ENCODE measurements around the gene GALNT10.

Gene GALNT10

GRCh38 chr5:154418344-154418820 lies 227.8 kb downstream of the GALNT10 start:
- Histone ChIP-seq H3K4me3 (ENCODE audit: low read length in 2 of 2) (no peak overlapping the region), H3K27me3 (ENCODE audit: control insufficient read depth in 1 of 2, insufficient read depth in 2 of 2, low read length in 2 of 2) (no peaks in the 10 kb centered on the region), H3K36me3 (ENCODE audit: control insufficient read depth in 2 of 2, insufficient read depth in 2 of 2, low read length in 2 of 2) (peaks cover 11 to 15% of the 10 kb centered on the region in 2 donors), H3K9ac (ENCODE audit: low read length in 2 of 2) (no peak overlapping the region), H3K27ac (ENCODE audit: low read length) (no peak overlapping the region), H3K9me3 (ENCODE audit: control insufficient read depth in 2 of 2, low read length in 2 of 2) (no peaks in the 10 kb centered on the region), H3K4me1 (ENCODE audit: control insufficient read depth, insufficient read depth, low read length) (no peaks in the 10 kb centered on the region)

- Histone ChIP-seq H3K9ac (ENCODE audit: low read length in 2 of 2) (no peak overlapping the region), H3K9me3 (ENCODE audit: control insufficient read depth in 2 of 2, low read length in 2 of 2) (no peaks in the 10 kb centered on the region), H3K36me3 (ENCODE audit: control insufficient read depth in 2 of 2, insufficient read depth in 2 of 2, low read length in 2 of 2) (peaks cover 11% of the 10 kb centered on the region in 2 donors)
Observed at GRCh38 chr5:154419236-154419635, 228.7 kb downstream of the GALNT10 start.

GRCh38 chr5:154421868-154422267 lies 231.3 kb downstream of the GALNT10 start:
- H3K27me3 ChIP-seq (ENCODE audit: control insufficient read depth in 1 of 2, insufficient read depth in 2 of 2, low read length in 2 of 2), result no peaks in the 10 kb centered on the region
- no peak overlapping the region for H3K9ac ChIP-seq (ENCODE audit: low read length in 2 of 2)
- no peak overlapping the region for H3K4me3 ChIP-seq (ENCODE audit: low read length in 2 of 2)
- H3K9me3 ChIP-seq (ENCODE audit: control insufficient read depth in 2 of 2, low read length in 2 of 2), result no peaks in the 10 kb centered on the region
- peaks cover 6% of the 10 kb centered on the region in 2 donors for H3K36me3 ChIP-seq (ENCODE audit: control insufficient read depth in 2 of 2, insufficient read depth in 2 of 2, low read length in 2 of 2)
- H3K27ac ChIP-seq (ENCODE audit: low read length), result no peak overlapping the region
- H3K4me1 ChIP-seq (ENCODE audit: control insufficient read depth, insufficient read depth, low read length), result no peaks in the 10 kb centered on the region

More at GRCh38 chr5:154419236-154419635, 228.7 kb downstream of the GALNT10 start:
- H3K27ac ChIP-seq (ENCODE audit: low read length), result no peak overlapping the region
- H3K4me1 ChIP-seq (ENCODE audit: control insufficient read depth, insufficient read depth, low read length), result no peaks in the 10 kb centered on the region
- H3K27me3 ChIP-seq (ENCODE audit: control insufficient read depth in 1 of 2, insufficient read depth in 2 of 2, low read length in 2 of 2), result no peaks in the 10 kb centered on the region
- no peak overlapping the region for H3K4me3 ChIP-seq (ENCODE audit: low read length in 2 of 2)

- H3K4me1 ChIP-seq (ENCODE audit: control insufficient read depth, insufficient read depth, low read length), result no peaks in the 10 kb centered on the region
- H3K9ac ChIP-seq (ENCODE audit: low read length in 2 of 2), result no peak overlapping the region
- H3K36me3 ChIP-seq (ENCODE audit: control insufficient read depth in 2 of 2, insufficient read depth in 2 of 2, low read length in 2 of 2), result peaks cover 2 to 6% of the 10 kb centered on the region in 2 donors
- H3K27ac ChIP-seq (ENCODE audit: low read length), result no peak overlapping the region
- H3K9me3 ChIP-seq (ENCODE audit: control insufficient read depth in 2 of 2, low read length in 2 of 2), result no peaks in the 10 kb centered on the region
- no peaks in the 10 kb centered on the region for H3K27me3 ChIP-seq (ENCODE audit: control insufficient read depth in 1 of 2, insufficient read depth in 2 of 2, low read length in 2 of 2)
- no peak overlapping the region for H3K4me3 ChIP-seq (ENCODE audit: low read length in 2 of 2)
Observed at GRCh38 chr5:154422298-154422697, 231.8 kb downstream of the GALNT10 start.

- no peaks in the 10 kb centered on the region for H3K36me3 ChIP-seq (ENCODE audit: control insufficient read depth in 2 of 2, insufficient read depth in 2 of 2, low read length in 2 of 2)
- H3K4me1 ChIP-seq (ENCODE audit: control insufficient read depth, insufficient read depth, low read length), result no peaks in the 10 kb centered on the region
- H3K9me3 ChIP-seq (ENCODE audit: control insufficient read depth in 2 of 2, low read length in 2 of 2), result no peaks in the 10 kb centered on the region
- no peak overlapping the region for H3K27ac ChIP-seq (ENCODE audit: low read length)
- no peak overlapping the region for H3K9ac ChIP-seq (ENCODE audit: low read length in 2 of 2)
- no peak overlapping the region for H3K4me3 ChIP-seq (ENCODE audit: low read length in 2 of 2)
- no peaks in the 10 kb centered on the region for H3K27me3 ChIP-seq (ENCODE audit: control insufficient read depth in 1 of 2, insufficient read depth in 2 of 2, low read length in 2 of 2)
Observed at GRCh38 chr5:154428208-154428607, 237.7 kb downstream of the GALNT10 start.

- Histone ChIP-seq H3K27me3 (ENCODE audit: control insufficient read depth in 1 of 2, insufficient read depth in 2 of 2, low read length in 2 of 2) (no peaks in the 10 kb centered on the region), H3K9ac (ENCODE audit: low read length in 2 of 2) (no peak overlapping the region), H3K36me3 (ENCODE audit: control insufficient read depth in 2 of 2, insufficient read depth in 2 of 2, low read length in 2 of 2) (no peaks in the 10 kb centered on the region), H3K4me1 (ENCODE audit: control insufficient read depth, insufficient read depth, low read length) (no peaks in the 10 kb centered on the region), H3K27ac (ENCODE audit: low read length) (no peak overlapping the region), H3K4me3 (ENCODE audit: low read length in 2 of 2) (no peak overlapping the region), H3K9me3 (ENCODE audit: control insufficient read depth in 2 of 2, low read length in 2 of 2) (no peaks in the 10 kb centered on the region)
Observed at GRCh38 chr5:154429341-154429740, 238.8 kb downstream of the GALNT10 start.

GRCh38 chr5:154430466-154430865 lies 239.9 kb downstream of the GALNT10 start:
- no peaks in the 10 kb centered on the region for H3K4me1 ChIP-seq (ENCODE audit: control insufficient read depth, insufficient read depth, low read length)
- H3K4me3 ChIP-seq (ENCODE audit: low read length in 2 of 2), result no peak overlapping the region
- H3K36me3 ChIP-seq (ENCODE audit: control insufficient read depth in 2 of 2, insufficient read depth in 2 of 2, low read length in 2 of 2), result no peaks in the 10 kb centered on the region
- no peaks in the 10 kb centered on the region for H3K27me3 ChIP-seq (ENCODE audit: control insufficient read depth in 1 of 2, insufficient read depth in 2 of 2, low read length in 2 of 2)
- no peaks in the 10 kb centered on the region for H3K9me3 ChIP-seq (ENCODE audit: control insufficient read depth in 2 of 2, low read length in 2 of 2)
- H3K27ac ChIP-seq (ENCODE audit: low read length), result no peak overlapping the region
- H3K9ac ChIP-seq (ENCODE audit: low read length in 2 of 2), result no peak overlapping the region

GRCh38 chr5:154430961-154431630 lies 240.6 kb downstream of the GALNT10 start:
- H3K9me3 ChIP-seq (ENCODE audit: control insufficient read depth in 2 of 2, low read length in 2 of 2), result no peaks in the 10 kb centered on the region
- no peak overlapping the region for H3K4me3 ChIP-seq (ENCODE audit: low read length in 2 of 2)
- no peaks in the 10 kb centered on the region for H3K27me3 ChIP-seq (ENCODE audit: control insufficient read depth in 1 of 2, insufficient read depth in 2 of 2, low read length in 2 of 2)
- H3K9ac ChIP-seq (ENCODE audit: low read length in 2 of 2), result no peak overlapping the region
- no peak overlapping the region for H3K27ac ChIP-seq (ENCODE audit: low read length)
- peaks cover 4 to 5% of the 10 kb centered on the region in 2 donors for H3K36me3 ChIP-seq (ENCODE audit: control insufficient read depth in 2 of 2, insufficient read depth in 2 of 2, low read length in 2 of 2)
- no peaks in the 10 kb centered on the region for H3K4me1 ChIP-seq (ENCODE audit: control insufficient read depth, insufficient read depth, low read length)

- Histone ChIP-seq H3K9me3 (ENCODE audit: control insufficient read depth in 2 of 2, low read length in 2 of 2) (no peaks in the 10 kb centered on the region), H3K27me3 (ENCODE audit: control insufficient read depth in 1 of 2, insufficient read depth in 2 of 2, low read length in 2 of 2) (no peaks in the 10 kb centered on the region)
Observed at GRCh38 chr5:154435226-154435625, 244.7 kb downstream of the GALNT10 start.

GRCh38 chr5:154437281-154437965 lies 246.9 kb downstream of the GALNT10 start:
- Histone ChIP-seq H3K27ac (ENCODE audit: low read length) (no peak overlapping the region), H3K4me3 (ENCODE audit: low read length in 2 of 2) (no peak overlapping the region), H3K9ac (ENCODE audit: low read length in 2 of 2) (no peak overlapping the region), H3K4me1 (ENCODE audit: control insufficient read depth, insufficient read depth, low read length) (no peaks in the 10 kb centered on the region), H3K9me3 (ENCODE audit: control insufficient read depth in 2 of 2, low read length in 2 of 2) (no peaks in the 10 kb centered on the region), H3K27me3 (ENCODE audit: control insufficient read depth in 1 of 2, insufficient read depth in 2 of 2, low read length in 2 of 2) (no peaks in the 10 kb centered on the region), H3K36me3 (ENCODE audit: control insufficient read depth in 2 of 2, insufficient read depth in 2 of 2, low read length in 2 of 2) (peaks cover 19 to 35% of the 10 kb centered on the region in 2 donors)

More at GRCh38 chr5:154435226-154435625, 244.7 kb downstream of the GALNT10 start:
- Histone ChIP-seq H3K9ac (ENCODE audit: low read length in 2 of 2) (no peak overlapping the region), H3K4me1 (ENCODE audit: control insufficient read depth, insufficient read depth, low read length) (no peaks in the 10 kb centered on the region), H3K4me3 (ENCODE audit: low read length in 2 of 2) (no peak overlapping the region), H3K27ac (ENCODE audit: low read length) (no peak overlapping the region), H3K36me3 (ENCODE audit: control insufficient read depth in 2 of 2, insufficient read depth in 2 of 2, low read length in 2 of 2) (peaks cover 11 to 19% of the 10 kb centered on the region in 2 donors)

- no peaks in the 10 kb centered on the region for H3K9me3 ChIP-seq (ENCODE audit: control insufficient read depth in 2 of 2, low read length in 2 of 2)
- no peak overlapping the region for H3K9ac ChIP-seq (ENCODE audit: low read length in 2 of 2)
- H3K27ac ChIP-seq (ENCODE audit: low read length), result no peak overlapping the region
- H3K4me3 ChIP-seq (ENCODE audit: low read length in 2 of 2), result no peak overlapping the region
- peaks cover 19 to 36% of the 10 kb centered on the region in 2 donors for H3K36me3 ChIP-seq (ENCODE audit: control insufficient read depth in 2 of 2, insufficient read depth in 2 of 2, low read length in 2 of 2)
- H3K27me3 ChIP-seq (ENCODE audit: control insufficient read depth in 1 of 2, insufficient read depth in 2 of 2, low read length in 2 of 2), result no peaks in the 10 kb centered on the region
- H3K4me1 ChIP-seq (ENCODE audit: control insufficient read depth, insufficient read depth, low read length), result peaks cover 8% of the 10 kb centered on the region
Observed at GRCh38 chr5:154440540-154440939, 250.0 kb downstream of the GALNT10 start.
